H7 (cell line): ENCODE data around the gene TRAF3IP3. TPM values are rescaled to one million over a fixed set of nuclear protein-coding genes. Genes with fewer than 3 reads are reported as not detected.
A peak's percentile ranks its signal among the peaks of the same experiment; 100 is the strongest.

Experiments
- DNase-seq: peaks from one replicate; pipeline ENCODE4 v3.0.0; 2012
- H3K27me3 ChIP-seq: 2 replicates; pipeline ENCODE4 v1.6.0; 2011; ENCODE audit warnings: mild to moderate bottlenecking, low read length; ENCODE audit not compliant: control insufficient read depth, insufficient read depth
- H3K36me3 ChIP-seq: replicated peaks from 2 replicates; pipeline ENCODE4 v1.5.1; 2011; ENCODE audit warnings: low read length; ENCODE audit not compliant: control insufficient read depth, insufficient read depth
- H3K4me3 ChIP-seq: 2 replicates; pipeline ENCODE4 v1.5.1; 2011; ENCODE audit warnings: low read depth, mild to moderate bottlenecking, control low read depth, low read length, moderate library complexity; ENCODE audit not compliant: insufficient read depth
- total RNA-seq: library from RNA; depleted of rRNA; stranded (reverse); fragments of >200 nt; shearing (Covaris generic); gene quantifications from 2 replicates; pipeline ENCODE4 v1.2.3, GENCODE V29; 2014; rRNA removed

TRAF3IP3 gene
- not detected in 2 replicates for total RNA-seq

GRCh38 chr1:209755926-209756614 lies at the start of gene TRAF3IP3:
Gene TRAF3IP3 (plus strand): TSS chr1:209756053. CDS start chr1:209760040, 3,987 bp downstream.
- H3K4me3 ChIP-seq = no peak within 1 kb of the TSS
- no peaks in the 10 kb centered on the region for H3K36me3 ChIP-seq
- peaks cover 5% of the 10 kb centered on the region; the same call in 1 of the 2 replicates for H3K27me3 ChIP-seq
- DNase-seq = no peak

GRCh38 chr1:209706622-209707021 lies 49.2 kb upstream of the TRAF3IP3 start:
- H3K27me3 ChIP-seq = no peaks in the 10 kb centered on the region
- H3K4me3 ChIP-seq = no peak overlapping the region
- DNase-seq = no peak
- H3K36me3 ChIP-seq = no peaks in the 10 kb centered on the region

- no peak overlapping the region for H3K4me3 ChIP-seq
Measured at GRCh38 chr1:209707308-209707707, 48.5 kb upstream of the TRAF3IP3 start.

GRCh38 chr1:209708297-209708696 lies 47.6 kb upstream of the TRAF3IP3 start:
- Histone ChIP-seq H3K36me3 (no peaks in the 10 kb centered on the region), H3K27me3 (no peaks in the 10 kb centered on the region), H3K4me3 (no peak overlapping the region)
- peak; percentile 6 for DNase-seq

More at GRCh38 chr1:209707308-209707707, 48.5 kb upstream of the TRAF3IP3 start:
- H3K36me3 ChIP-seq = no peaks in the 10 kb centered on the region
- no peak for DNase-seq
- no peaks in the 10 kb centered on the region for H3K27me3 ChIP-seq

- no peaks in the 10 kb centered on the region for H3K27me3 ChIP-seq
- H3K4me3 ChIP-seq = no peak overlapping the region
- no peaks in the 10 kb centered on the region for H3K36me3 ChIP-seq
- DNase-seq = no peak
Measured at GRCh38 chr1:209710093-209710492, 45.8 kb upstream of the TRAF3IP3 start.

GRCh38 chr1:209710847-209711246 lies 45.0 kb upstream of the TRAF3IP3 start:
- no peak for DNase-seq
- no peaks in the 10 kb centered on the region for H3K27me3 ChIP-seq
- no peaks in the 10 kb centered on the region for H3K36me3 ChIP-seq
- no peak overlapping the region for H3K4me3 ChIP-seq

- DNase-seq = no peak
- Histone ChIP-seq H3K36me3 (no peaks in the 10 kb centered on the region), H3K4me3 (no peak overlapping the region)
Measured at GRCh38 chr1:209714338-209714737, 41.5 kb upstream of the TRAF3IP3 start.

GRCh38 chr1:209715314-209715713 lies 40.5 kb upstream of the TRAF3IP3 start:
- Histone ChIP-seq H3K4me3 (no peak overlapping the region), H3K36me3 (no peaks in the 10 kb centered on the region), H3K27me3 (no peaks in the 10 kb centered on the region)
- DNase-seq = no peak

More at GRCh38 chr1:209714338-209714737, 41.5 kb upstream of the TRAF3IP3 start:
- no peaks in the 10 kb centered on the region for H3K27me3 ChIP-seq

- no peak for DNase-seq
- no peaks in the 10 kb centered on the region for H3K36me3 ChIP-seq
- H3K4me3 ChIP-seq = no peak overlapping the region
- no peaks in the 10 kb centered on the region; the same call in 1 of the 2 replicates for H3K27me3 ChIP-seq
Measured at GRCh38 chr1:209717818-209718217, 38.0 kb upstream of the TRAF3IP3 start.

GRCh38 chr1:209720326-209720725 lies 35.5 kb upstream of the TRAF3IP3 start:
- no peaks in the 10 kb centered on the region; the same call in 1 of the 2 replicates for H3K27me3 ChIP-seq
- DNase-seq = no peak
- H3K36me3 ChIP-seq = no peaks in the 10 kb centered on the region
- no peak overlapping the region for H3K4me3 ChIP-seq

- DNase-seq = no peak
- H3K27me3 ChIP-seq = no peaks in the 10 kb centered on the region; the same call in 1 of the 2 replicates
- H3K36me3 ChIP-seq = no peaks in the 10 kb centered on the region
- H3K4me3 ChIP-seq = no peak overlapping the region
Measured at GRCh38 chr1:209720826-209721225, 35.0 kb upstream of the TRAF3IP3 start.

GRCh38 chr1:209721323-209721722 lies 34.5 kb upstream of the TRAF3IP3 start:
- H3K36me3 ChIP-seq = no peaks in the 10 kb centered on the region
- DNase-seq = no peak
- H3K4me3 ChIP-seq = no peak overlapping the region
- H3K27me3 ChIP-seq = no peaks in the 10 kb centered on the region; the same call in 1 of the 2 replicates

GRCh38 chr1:209723265-209723664 lies 32.6 kb upstream of the TRAF3IP3 start:
- H3K27me3 ChIP-seq = no peaks in the 10 kb centered on the region; the same call in 1 of the 2 replicates
- DNase-seq = no peak
- no peaks in the 10 kb centered on the region for H3K36me3 ChIP-seq
- no peak overlapping the region for H3K4me3 ChIP-seq

- H3K27me3 ChIP-seq = no peaks in the 10 kb centered on the region; the same call in 1 of the 2 replicates
- DNase-seq = no peak
- H3K36me3 ChIP-seq = no peaks in the 10 kb centered on the region
- H3K4me3 ChIP-seq = no peak overlapping the region
Measured at GRCh38 chr1:209723756-209724693, 31.8 kb upstream of the TRAF3IP3 start.
